ENCODE results near the gene INMT. TPM values are rescaled to one million over a fixed set of nuclear protein-coding genes. Genes with fewer than 3 reads are reported as not detected.
"Not testable (repeated sequence)": the region's sequence is repeated elsewhere in the genome, so short reads cannot be mapped to it uniquely, and the experiment has no call there.

Gene INMT
- 1 to 10 TPM in 2 of 3 donors, under 1 TPM in 1; 0.86 to 2.0 (median 1.4) TPM for polyA plus RNA-seq (ENCODE audit: insufficient read length in 3 of 3)
- long read RNA-seq, donor 1: 0 reads
- long read RNA-seq, donor 2: 0 reads
- long read RNA-seq, donor 3, partial matches to known transcripts: 0 of 1 reads
- long read RNA-seq, donor 3, other reads (novel, unspliced or antisense): 0 of 1 reads
- long read RNA-seq, donor 4: 0 reads
- long read RNA-seq, donor 5: 0 reads
- long read RNA-seq, donor 6: 0 reads
- long read RNA-seq, donor 7, partial matches to known transcripts: 0 of 1 reads
- long read RNA-seq, donor 7, other reads (novel, unspliced or antisense): 0 of 1 reads
- long read RNA-seq, donor 8: 0 reads
- long read RNA-seq, donor 9: 0 reads
- long read RNA-seq, donor 10: 0 reads
- long read RNA-seq, donor 11: 0 reads
- long read RNA-seq, donor 12, partial matches to known transcripts: 0 of 1 reads
- long read RNA-seq, donor 12, other reads (novel, unspliced or antisense): 0 of 1 reads
- long read RNA-seq, donor 13: 0 reads
- long read RNA-seq, donor 14, partial matches to known transcripts: 0 of 1 reads
- long read RNA-seq, donor 14, other reads (novel, unspliced or antisense): 0 of 1 reads
- long read RNA-seq, donor 15: 0 reads
- long read RNA-seq, donor 16: 0 reads

DNA sequence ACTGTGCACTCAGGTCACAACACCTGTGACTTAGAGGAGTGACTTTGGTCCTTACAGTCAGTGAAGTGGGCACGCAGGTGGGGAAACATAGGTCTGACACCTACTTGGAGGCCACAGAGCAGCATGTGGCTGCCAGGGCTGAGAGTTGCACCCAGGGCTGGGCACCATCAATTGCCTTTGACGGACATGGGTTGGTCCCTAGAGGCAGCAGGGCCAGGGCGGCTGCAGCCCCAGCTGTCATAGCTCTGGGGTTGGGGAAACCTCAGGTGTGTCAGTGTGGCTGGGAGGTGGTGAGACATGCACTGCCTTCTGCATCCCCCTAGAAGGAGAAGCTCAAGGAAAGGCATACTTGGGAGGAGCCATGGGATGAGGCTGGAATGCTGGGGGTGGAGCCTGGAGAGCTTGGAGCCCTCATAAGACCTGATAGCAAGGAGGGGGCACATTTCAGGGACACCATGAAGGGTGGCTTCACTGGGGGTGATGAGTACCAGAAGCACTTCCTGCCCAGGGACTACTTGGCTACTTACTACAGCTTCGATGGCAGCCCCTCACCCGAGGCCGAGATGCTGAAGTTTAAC, at the start of gene INMT:
TSS of gene INMT (plus strand) at position 440 of the 578 bp plus-strand sequence. CDS start at position 456, 16 bp downstream.
- no peak for DNase-seq (ENCODE audit: extremely low read depth in 1 of 11, low read depth in 9 of 11, low spot score in 4 of 11)

DNA sequence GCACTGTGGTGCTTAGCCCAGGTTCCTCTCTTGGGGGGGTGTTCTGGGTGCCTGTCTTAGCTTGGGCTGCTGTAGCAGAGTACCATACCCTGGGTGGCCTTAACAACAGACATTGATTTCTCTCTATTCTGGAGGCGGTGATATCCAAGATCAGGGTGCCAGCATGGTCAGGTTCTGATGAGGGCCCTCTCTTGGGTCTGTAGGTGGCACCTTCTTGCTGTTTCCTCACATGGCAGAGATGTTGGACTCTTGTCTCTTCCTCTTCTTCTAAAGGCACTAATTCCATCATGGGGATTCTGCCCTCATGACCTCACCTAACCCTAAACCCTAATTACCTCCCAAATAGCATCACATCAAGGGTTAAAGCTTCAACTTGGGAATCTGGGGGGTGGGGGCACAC, 49.7 kb upstream of the INMT start:
- DNase-seq (ENCODE audit: extremely low read depth in 1 of 11, low read depth in 9 of 11, low spot score in 4 of 11): no peak

DNA sequence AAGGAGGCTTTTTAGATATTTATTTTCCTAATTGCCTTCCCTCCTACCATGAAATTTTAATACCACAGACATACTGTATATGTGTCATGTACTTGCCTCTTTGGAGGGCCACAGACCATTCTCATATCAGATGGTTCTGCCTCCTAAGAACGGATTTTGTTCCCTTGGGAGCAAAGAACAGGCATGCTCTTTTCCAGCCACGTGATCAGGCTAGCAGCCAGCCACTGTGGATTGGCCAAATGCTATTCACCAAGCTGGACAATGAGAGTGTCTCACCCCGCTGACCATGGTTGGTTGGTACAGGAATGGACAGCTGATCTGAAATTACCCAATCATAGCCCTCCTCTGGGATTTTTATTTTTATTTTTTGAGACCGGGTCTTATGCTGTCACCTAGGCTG, 48.2 kb upstream of the INMT start:
- DNase-seq (ENCODE audit: extremely low read depth in 1 of 11, low read depth in 9 of 11, low spot score in 4 of 11): no peak

DNA sequence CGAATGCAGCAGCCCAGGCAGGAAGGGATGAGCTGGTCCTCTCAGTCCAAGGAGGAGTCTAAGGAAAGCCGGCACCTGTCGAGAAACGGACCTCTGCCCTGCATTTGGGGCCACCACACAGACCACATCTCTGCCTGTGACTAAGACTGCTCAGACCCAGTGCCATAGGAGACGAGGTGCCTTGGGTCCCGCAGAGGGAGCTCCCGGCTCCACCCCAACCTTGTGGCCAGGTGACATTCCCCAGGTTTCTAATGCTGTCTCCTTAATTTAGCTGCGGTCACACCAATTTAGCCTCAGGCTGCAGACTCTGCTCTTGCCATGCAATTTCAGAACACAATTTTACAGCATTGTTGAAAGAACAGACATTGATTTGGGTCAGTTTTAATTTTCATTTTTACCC, 46.9 kb upstream of the INMT start:
- DNase-seq (ENCODE audit: extremely low read depth in 1 of 11, low read depth in 9 of 11, low spot score in 4 of 11): no peak

DNA sequence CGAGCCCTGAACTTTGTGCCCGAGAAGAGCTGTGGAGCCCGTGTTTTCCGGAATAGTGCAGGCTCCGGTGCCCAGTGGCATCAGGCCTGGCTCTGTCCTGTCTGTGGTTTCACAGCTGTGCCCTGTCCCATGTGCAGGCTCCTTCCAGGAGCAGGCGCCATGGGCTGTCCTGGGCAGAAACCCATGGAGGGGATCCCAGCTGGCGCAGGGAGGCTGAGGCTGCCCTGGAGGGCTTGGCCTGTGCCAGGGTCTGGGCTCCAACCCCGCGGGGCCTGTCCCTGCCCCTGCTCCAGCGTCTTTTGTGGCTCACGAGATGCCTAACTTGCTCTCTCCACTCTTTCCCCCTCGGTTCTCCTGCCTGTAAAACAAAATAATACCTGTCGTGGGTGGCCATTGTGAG, 46.3 kb upstream of the INMT start:
- DNase-seq (ENCODE audit: extremely low read depth in 1 of 11, low read depth in 9 of 11, low spot score in 4 of 11): no peak

DNA sequence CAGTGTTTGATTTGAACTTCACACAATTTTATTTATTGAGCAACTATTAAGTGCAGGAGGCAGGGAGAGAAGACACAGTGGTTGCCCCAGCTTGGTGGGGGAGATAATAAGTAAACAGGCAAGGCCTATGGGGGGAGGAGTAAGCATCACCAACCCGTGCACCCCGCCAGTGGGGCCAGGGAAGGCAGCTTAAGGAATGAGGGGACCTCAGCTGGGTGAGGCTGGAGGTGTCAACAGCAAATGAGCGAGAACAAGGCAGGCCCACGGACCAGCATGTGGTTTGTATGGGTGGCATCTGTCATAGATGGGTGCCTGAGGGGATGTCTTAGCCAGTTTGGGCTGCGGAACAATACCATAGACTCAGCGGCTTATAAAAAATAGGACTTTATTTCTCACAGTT, 45.6 kb upstream of the INMT start:
- no peak for DNase-seq (ENCODE audit: extremely low read depth in 1 of 11, low read depth in 9 of 11, low spot score in 4 of 11)

DNA sequence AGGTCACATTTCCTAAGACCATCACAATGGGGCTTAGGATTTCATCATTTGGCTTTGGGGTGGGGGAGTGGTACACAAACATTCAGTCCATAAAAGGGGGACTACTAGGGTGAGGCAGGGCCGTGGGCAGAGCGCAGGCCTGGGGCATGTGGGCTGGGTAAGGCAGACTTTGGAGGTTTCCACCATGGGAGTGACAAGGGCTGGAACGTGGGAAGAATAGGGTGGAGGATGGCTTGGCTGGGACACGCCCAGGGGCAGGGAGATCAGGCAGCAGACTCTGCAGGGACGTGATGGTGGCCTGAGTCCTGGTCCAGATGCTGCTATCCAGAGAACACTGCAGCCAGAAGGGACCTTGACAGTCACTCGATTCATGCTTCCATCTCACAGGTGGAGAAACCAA, 45.0 kb upstream of the INMT start:
- DNase-seq (ENCODE audit: extremely low read depth in 1 of 11, low read depth in 9 of 11, low spot score in 4 of 11): no peak

DNA sequence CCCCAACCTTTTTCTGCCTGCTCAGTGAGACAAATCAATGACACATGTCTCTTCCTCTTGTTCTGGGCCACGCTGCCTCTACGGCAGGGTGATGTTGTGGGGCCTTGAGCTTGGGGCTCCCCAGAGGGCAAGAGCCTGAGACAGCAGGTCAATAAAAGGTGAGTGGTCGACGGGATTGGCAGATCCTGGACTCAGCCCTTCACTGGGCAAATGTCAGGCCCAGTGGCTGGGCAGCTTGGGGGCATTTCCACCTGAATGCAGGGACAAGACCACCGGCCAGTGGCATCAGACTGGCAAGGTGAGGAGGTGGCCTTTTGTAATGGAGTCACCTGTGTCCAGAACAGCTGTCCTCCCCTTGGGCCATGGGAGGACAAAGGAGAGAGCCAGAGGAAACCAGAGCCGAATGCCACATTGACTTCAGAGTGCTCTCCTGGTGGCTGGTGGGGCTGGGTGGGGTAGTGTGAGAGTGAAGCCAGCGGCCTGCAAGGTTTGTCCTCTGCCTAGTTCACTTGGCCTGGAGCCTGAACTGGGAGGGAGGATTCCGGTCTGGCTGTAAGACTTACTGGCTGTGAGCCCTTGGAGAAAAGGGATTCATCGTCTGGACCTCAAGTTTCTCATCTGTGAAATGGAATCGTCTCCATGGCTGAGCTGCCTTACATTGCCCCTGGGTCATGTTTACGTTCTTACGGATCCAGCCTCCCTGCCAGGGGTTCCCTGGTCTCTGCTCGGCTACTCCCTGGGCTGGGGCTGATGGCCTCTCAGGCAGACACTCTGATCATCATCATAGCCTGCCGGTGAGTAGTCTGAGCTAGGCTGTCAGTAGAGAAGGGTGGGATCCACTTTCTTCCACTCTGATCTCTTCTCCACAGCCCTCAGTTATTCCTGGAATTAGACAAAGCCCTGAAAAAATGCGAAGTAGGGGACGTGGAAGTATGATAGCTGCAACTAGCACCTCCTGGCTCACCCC, 44.3 kb upstream of the INMT start:
- no peak for DNase-seq (ENCODE audit: extremely low read depth in 1 of 11, low read depth in 9 of 11, low spot score in 4 of 11)

DNA sequence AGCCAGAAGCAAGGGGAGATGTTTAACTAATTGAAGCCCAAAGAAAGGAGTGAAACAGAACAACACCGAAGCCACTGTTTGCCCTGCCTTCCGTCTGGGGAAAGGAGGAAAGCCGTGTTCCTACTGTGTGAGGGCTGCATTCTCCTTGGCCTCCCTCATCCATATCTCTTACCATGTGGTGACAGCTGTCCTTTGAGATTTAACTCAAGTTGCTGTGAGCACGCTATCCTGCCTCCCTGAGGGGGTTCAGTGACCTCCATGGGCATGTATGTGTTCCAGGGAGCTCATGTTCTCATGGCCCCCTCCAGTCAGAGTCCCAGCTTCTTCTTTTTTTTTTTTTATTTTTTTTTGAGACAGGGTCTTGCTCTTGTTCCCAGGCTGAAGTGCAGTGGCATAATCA, 43.5 kb upstream of the INMT start:
- no peak for DNase-seq (ENCODE audit: extremely low read depth in 1 of 11, low read depth in 9 of 11, low spot score in 4 of 11)

DNA sequence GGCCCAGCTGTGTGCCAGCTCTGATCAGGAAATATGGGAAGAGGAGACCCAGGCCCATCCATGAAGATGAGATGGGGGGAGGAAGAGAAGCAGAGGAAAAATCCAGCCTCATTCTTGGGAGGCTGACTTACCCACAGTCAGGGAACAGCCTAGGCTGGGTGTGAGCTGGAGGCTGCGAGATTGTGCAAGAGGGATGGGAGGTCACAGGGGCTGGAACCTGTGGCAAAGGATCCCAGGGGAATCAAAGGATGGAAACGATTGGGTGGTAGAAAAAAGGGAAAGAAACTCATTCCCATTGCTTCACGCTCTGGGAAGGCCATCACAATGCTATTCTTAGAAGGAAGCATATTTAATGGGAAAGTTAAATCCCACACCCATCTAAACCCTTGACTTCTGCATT, 43.0 kb upstream of the INMT start:
- DNase-seq (ENCODE audit: extremely low read depth in 1 of 11, low read depth in 9 of 11, low spot score in 4 of 11): no peak

DNA sequence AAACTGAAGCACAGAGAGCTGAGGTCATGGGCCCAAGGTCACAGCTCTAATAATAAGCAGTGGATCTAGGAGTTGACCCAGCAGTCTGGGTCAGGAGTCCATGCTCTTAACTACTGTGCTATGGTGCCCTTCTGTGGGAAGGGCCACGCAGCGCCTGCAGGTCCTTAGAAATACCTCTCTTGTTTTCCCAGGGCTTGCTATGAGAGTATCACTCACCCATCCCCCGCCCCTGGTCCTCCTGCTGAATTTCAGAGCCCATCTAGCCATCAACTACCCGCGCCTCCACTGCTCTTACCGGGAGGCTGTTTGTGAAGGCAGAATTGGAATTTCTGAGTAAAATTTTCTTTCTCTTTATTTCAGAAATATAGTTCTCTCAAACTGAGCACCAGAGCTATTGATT, 42.4 kb upstream of the INMT start:
- no peak for DNase-seq (ENCODE audit: extremely low read depth in 1 of 11, low read depth in 9 of 11, low spot score in 4 of 11)

DNA sequence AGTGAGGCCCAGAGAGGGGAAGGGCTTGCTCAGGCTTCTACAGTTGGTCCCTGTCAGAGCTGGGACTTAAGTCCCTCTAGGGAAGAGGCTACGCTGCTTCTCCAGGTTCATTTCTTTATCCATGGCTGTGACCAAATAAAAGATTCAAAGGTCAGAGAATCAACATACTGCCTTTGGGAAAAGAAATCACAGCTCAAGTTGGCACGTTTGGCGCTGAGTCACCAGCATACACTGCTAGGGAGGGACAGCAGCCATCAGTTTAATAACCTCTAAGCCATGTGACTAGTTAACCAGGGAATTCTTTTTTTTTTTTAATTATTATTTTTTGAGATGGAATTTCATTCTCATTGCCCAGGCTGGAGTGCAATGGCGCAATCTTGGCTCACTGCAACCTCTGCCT, 41.3 kb upstream of the INMT start:
- no peak for DNase-seq (ENCODE audit: extremely low read depth in 1 of 11, low read depth in 9 of 11, low spot score in 4 of 11)

DNA sequence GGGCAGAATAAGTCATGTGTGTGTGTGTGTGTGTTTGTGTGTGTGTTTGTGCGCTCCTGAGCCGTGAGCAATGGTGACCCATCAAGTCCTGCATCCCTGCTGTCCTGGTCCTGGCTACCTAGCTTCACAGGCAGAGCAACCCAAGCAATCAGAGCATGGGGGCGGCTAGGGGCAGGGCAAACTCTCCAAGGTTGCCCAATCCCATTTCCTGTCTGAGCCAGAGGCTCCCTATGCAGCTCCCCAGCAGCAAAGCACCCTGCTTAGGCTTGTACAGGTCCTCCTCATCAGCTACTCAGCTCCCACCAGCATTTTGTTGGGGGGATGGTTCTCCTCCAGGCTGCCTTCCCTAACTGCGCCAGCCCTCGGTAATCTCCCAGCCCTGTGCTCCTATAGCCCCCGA, 38.5 kb upstream of the INMT start:
- DNase-seq (ENCODE audit: extremely low read depth in 1 of 11, low read depth in 9 of 11, low spot score in 4 of 11): no peak

DNA sequence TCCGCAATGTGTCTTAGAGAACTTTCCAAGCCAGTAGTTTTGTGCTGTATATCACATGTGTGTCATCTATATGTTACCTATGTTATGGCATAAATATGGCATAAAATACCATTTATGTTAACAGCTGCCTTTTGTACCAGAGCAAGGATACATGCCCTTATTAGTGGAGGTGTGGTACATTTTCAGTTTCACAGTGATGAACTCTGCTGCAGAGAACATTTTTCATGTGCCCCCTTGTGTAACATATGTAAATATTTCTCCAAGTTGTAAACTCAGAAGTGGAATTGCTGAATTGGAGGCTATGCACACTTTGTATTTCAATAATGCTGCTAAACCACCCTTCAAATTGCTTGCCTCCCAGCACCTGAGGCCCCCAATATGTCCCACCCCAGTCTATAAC, 37.8 kb upstream of the INMT start:
- no peak for DNase-seq (ENCODE audit: extremely low read depth in 1 of 11, low read depth in 9 of 11, low spot score in 4 of 11)

DNA sequence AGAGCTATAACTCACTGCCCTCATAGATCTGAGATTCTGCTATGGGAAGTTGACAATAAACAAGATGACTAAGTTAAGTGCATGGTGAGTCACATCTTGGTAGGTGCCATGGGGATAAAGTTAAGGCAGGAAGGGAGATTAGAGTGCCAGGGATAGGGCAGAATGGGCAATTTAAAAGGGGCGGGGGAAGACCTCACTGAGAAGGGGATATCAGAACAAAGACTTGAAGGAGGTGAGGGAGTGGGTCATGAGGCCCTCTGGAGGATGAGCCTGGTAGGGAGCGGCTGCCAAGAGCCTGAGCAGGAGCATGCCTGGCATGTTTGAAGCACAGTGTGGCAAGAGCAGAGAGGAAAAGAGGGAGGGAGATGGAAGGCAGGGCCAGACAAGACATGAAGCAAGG, 34.8 kb upstream of the INMT start:
- no peak for DNase-seq (ENCODE audit: extremely low read depth in 1 of 11, low read depth in 9 of 11, low spot score in 4 of 11)

DNA sequence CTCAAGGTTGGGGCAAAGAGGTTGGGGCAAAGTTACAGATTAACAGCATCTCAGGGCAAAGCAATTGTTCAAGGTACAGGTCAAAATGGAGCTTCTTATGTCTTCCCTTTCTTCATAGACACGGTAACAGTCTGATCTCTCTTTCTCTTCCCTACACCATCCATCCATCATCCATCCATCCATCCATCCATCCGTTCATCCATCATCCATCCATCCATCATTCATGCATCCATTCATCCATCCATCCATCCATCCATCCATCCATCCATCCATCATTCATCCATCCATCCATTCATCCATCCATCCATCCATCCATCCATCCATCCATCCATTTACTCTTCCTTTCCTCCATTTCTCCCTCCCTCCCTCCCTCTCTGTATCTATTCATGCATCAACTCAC, 32.5 kb upstream of the INMT start:
- DNase-seq (ENCODE audit: extremely low read depth in 1 of 11, low read depth in 9 of 11, low spot score in 4 of 11): not testable (repeated sequence)

DNA sequence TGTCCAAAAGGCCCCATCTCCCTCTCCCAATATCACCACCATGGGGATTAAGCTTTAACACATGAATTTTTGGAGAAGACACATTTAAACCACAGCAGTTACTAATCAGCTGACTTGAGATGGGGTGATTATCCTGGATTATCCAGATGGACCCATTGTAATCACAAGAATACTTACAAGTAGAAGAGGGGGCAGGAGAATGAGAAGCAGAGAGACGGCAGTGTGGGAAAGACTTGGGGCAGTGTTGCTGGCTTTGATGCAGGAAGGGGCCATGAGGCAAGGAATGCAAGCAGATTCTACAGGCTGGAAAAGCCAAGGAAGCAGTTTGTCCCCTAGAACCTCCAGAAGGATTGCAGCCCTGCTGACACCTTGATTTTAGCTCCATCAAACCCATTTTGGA, 30.7 kb upstream of the INMT start:
- DNase-seq (ENCODE audit: extremely low read depth in 1 of 11, low read depth in 9 of 11, low spot score in 4 of 11): no peak

DNA sequence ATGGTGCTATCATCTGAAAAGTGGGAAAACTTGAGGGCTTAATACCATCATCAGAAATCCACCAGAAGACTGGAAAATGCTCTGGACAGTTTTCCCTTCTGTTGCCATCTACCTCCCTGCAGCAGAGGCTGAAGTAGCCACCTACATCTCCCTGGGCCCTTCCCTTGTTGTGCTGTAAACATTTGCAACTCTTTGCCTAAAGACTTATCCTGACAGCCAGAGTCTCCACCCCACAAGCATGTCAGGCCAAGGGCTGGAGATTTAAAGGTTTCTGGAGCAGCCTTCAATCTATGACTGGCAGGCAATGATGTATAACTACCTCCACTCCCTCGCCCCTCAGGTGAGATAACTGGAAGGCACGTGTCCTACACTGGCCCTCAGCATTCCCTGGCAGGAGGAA, 29.7 kb upstream of the INMT start:
- DNase-seq (ENCODE audit: extremely low read depth in 1 of 11, low read depth in 9 of 11, low spot score in 4 of 11): no peak

DNA sequence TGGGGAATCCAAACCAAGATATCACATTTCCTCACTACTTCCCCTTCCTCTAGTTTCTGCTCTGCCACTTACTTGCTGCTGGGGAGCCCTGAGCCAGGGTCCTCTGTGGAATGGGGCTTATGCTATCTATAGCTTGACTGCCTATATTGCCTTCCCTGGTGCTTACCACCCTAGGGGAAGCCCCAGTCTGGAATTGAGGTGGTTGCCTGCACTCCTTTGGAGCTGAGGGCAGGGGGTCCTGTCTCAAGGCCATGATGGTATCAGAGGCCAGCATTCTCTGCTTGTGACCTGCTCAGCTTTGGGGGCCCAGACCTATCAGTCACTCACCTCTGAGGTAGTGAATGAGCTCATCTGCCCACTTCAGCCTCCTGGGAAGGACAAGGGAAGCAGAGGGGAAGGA, 29.3 kb upstream of the INMT start:
- no peak for DNase-seq (ENCODE audit: extremely low read depth in 1 of 11, low read depth in 9 of 11, low spot score in 4 of 11)
